CD8-positive, alpha-beta memory T cell (primary cell): ENCODE data around the gene DDX5. TPM values are rescaled to one million over a fixed set of nuclear protein-coding genes. Genes with fewer than 3 reads are reported as not detected.
"Not testable (repeated sequence)": the region's sequence is repeated elsewhere in the genome, so short reads cannot be mapped to it uniquely, and the experiment has no call there.

Experiments
- CTCF ChIA-PET: fragments of 350-600 bp; sonication (Branson Sonifier 250); formaldehyde crosslinking; loops from one replicate; lab custom pipeline; 2021; ENCODE audit warnings: antibody characterized with exemption; lab: Charles Lee
- POLR2A ChIA-PET: fragments of 350-600 bp; sonication (Branson Sonifier 250); formaldehyde crosslinking; loops from one replicate; lab custom pipeline; 2021; ENCODE audit warnings: antibody characterized with exemption; lab: Charles Lee
- DNase-seq, 5 donors: peaks; one replicate each; pipeline versions ENCODE4 v3.0.0 to v3.0.0-alpha.2; 2020 to 2022; ENCODE audit warnings: mixed read lengths in 1 of 5
- H3K27ac ChIP-seq: one replicate; pipeline ENCODE4 v1.7.0; 2013; ENCODE audit warnings: low read depth, mild to moderate bottlenecking, low read length, moderate library complexity
- H3K27me3 ChIP-seq: 2 replicates; pipeline ENCODE4 v1.7.0; 2013; ENCODE audit warnings: low read length, mild to moderate bottlenecking; ENCODE audit not compliant: insufficient read depth, poor library complexity, severe bottlenecking
- H3K36me3 ChIP-seq: 2 replicates; pipeline ENCODE4 v1.7.0; 2013; ENCODE audit warnings: mild to moderate bottlenecking, low read length, moderate library complexity; ENCODE audit not compliant: insufficient read depth
- H3K4me1 ChIP-seq: 2 replicates; pipeline ENCODE4 v1.7.0; 2013; ENCODE audit warnings: mild to moderate bottlenecking, low read length, moderate library complexity; ENCODE audit not compliant: insufficient read depth
- H3K4me3 ChIP-seq: 2 replicates; pipeline ENCODE4 v1.7.0; 2013; ENCODE audit warnings: mild to moderate bottlenecking, low read length
- H3K9me3 ChIP-seq: 2 replicates; pipeline ENCODE4 v1.7.0; 2013; ENCODE audit warnings: mild to moderate bottlenecking, low read length
- H3K27ac Mint-ChIP-seq, 8 donors: one replicate each; pipeline ENCODE4 v1.8.0; 2020 to 2021; ENCODE audit warnings: mixed read lengths in 8 of 8, mild to moderate bottlenecking in 6 of 8, inconsistent platforms in 3 of 8, moderate library complexity in 3 of 8
- H3K27me3 Mint-ChIP-seq, 2 donors: one replicate each; pipeline ENCODE4 v1.8.0; 2020 to 2021; ENCODE audit warnings: mixed read lengths in 2 of 2, mild to moderate bottlenecking in 1 of 2, moderate library complexity in 1 of 2
- H3K36me3 Mint-ChIP-seq, 3 donors: one replicate each; pipeline ENCODE4 v1.8.0; 2020 to 2021; ENCODE audit warnings: mixed read lengths in 3 of 3, inconsistent platforms in 1 of 3, mild to moderate bottlenecking in 1 of 3
- H3K4me1 Mint-ChIP-seq, 3 donors: one replicate each; pipeline ENCODE4 v1.8.0; 2020 to 2021; ENCODE audit warnings: mixed read lengths in 3 of 3, inconsistent platforms in 1 of 3, mild to moderate bottlenecking in 1 of 3
- H3K4me3 Mint-ChIP-seq, 7 donors: one replicate each; pipeline ENCODE4 v1.8.0; 2020 to 2021; ENCODE audit warnings: mixed read lengths in 7 of 7, mild to moderate bottlenecking in 6 of 7, moderate library complexity in 4 of 7, inconsistent platforms in 2 of 7
- H3K9me3 Mint-ChIP-seq, 5 donors: one replicate each; pipeline ENCODE4 v1.8.0; 2020 to 2022; ENCODE audit warnings: mixed read lengths in 5 of 5, mild to moderate bottlenecking in 3 of 5, moderate library complexity in 2 of 5, inconsistent platforms in 1 of 5
- polyA plus RNA-seq: library from polyadenylated mRNA; unstranded; fragments of 300-500 nt; fragmentation: Illumina TruSeq; gene quantifications from one replicate; pipeline ENCODE4 v1.2.3, GENCODE V29; 2021
- total RNA-seq, 2 experiments: library from RNA; stranded (reverse); gene quantifications; one replicate each; pipeline ENCODE4 v1.2.3, GENCODE V29; 2021

The DDX5 gene
- total and polyA plus RNA-seq, 3 experiments from 2014 or later: 855 to 1,275 (median 861) TPM

GRCh38 chr17:64498308-64499203 is 7.5 kb downstream of the DDX5 start:
- CTCF ChIA-PET: interaction anchor here (0.6 to 3.9 kb wide), 3 partner anchors 8 to 80 kb away, joined by 3 to 37 read pairs (median 3); partner anchors contain the start of genes CEP95 and DDX5
- H3K9me3 Mint-ChIP-seq: no peaks in the 10 kb centered on the region
- H3K27me3 ChIP-seq: no peaks in the 10 kb centered on the region
- DNase-seq: peak in 1 of 5 donors; percentile 20
- H3K27me3 Mint-ChIP-seq: peaks cover 0 to 17% of the 10 kb centered on the region in 2 donors
- POLR2A ChIA-PET: interaction anchor here (0.6 to 2.8 kb wide), 5 partner anchors 7 to 159 kb away, joined by 3 to 168 read pairs (median 4); partner anchors contain the start of genes CEP95 and DDX5
- peak overlapping the region; percentile 22 to 99 (median 98) for H3K27ac Mint-ChIP-seq
- H3K4me1 Mint-ChIP-seq: peaks cover 77 to 98% (median 97%) of the 10 kb centered on the region in 3 donors
- H3K36me3 Mint-ChIP-seq: peaks cover 28 to 82% (median 38%) of the 10 kb centered on the region in 3 donors
- peaks cover 75% of the 10 kb centered on the region for H3K4me1 ChIP-seq
- H3K9me3 ChIP-seq: no peaks in the 10 kb centered on the region
- H3K4me3 Mint-ChIP-seq: peak overlapping the region in 5 of 7 donors; percentile 3 to 100 (median 59)
- no peak overlapping the region for H3K27ac ChIP-seq
- peaks cover 51% of the 10 kb centered on the region for H3K36me3 ChIP-seq
- no peak overlapping the region for H3K4me3 ChIP-seq

DNA sequence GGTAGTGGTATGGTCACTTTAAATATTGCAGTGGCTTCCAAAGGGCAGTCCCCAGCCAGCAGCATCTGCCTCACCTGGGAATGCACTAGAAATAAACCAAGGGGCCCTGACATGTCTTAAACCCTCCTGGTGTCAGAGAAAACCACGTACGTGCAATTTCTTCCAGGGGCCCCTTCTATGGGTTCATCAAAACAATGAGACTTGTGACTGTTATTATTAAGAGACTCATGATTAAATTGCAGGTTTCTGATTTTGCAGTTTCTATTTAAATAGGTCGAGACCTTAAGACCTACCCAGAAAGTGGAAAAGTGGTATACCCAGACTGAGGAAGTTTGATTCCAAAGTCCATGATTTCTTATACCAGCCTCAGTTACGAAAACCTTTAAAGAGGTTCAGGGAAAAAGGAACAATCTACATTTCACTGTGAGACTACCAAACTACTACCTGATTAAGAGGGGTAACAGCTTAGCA is 8.5 kb downstream of the DDX5 start:
- Mint-ChIP-seq H3K4me3 (peak overlapping the region; percentile 97 to 100 (median 100)), H3K36me3 (peaks cover 20 to 76% (median 32%) of the 10 kb centered on the region in 3 donors), H3K9me3 (no peaks in the 10 kb centered on the region), H3K4me1 (peaks cover 72 to 94% (median 94%) of the 10 kb centered on the region in 3 donors), H3K27ac (peak overlapping the region; percentile 94 to 99 (median 99)), H3K27me3 (peaks cover 0 to 15% of the 10 kb centered on the region in 2 donors)
- peaks cover 42% of the 10 kb centered on the region for H3K36me3 ChIP-seq
- peak overlapping the region; percentile 76 for H3K27ac ChIP-seq
- peaks cover 70% of the 10 kb centered on the region for H3K4me1 ChIP-seq
- H3K4me3 ChIP-seq: peak overlapping the region; percentile 90
- CTCF ChIA-PET: interaction anchor here (0.6 to 3.9 kb wide), 3 partner anchors 9 to 79 kb away, joined by 3 to 37 read pairs (median 3); partner anchors contain the start of genes CEP95 and DDX5
- no peaks in the 10 kb centered on the region for H3K9me3 ChIP-seq
- POLR2A ChIA-PET: interaction anchor here (0.7 to 2.8 kb wide), 3 partner anchors 8 to 106 kb away, joined by 5 to 168 read pairs (median 10); partner anchors contain the start of genes CEP95 and DDX5
- no peak for DNase-seq
- no peaks in the 10 kb centered on the region for H3K27me3 ChIP-seq

GRCh38 chr17:64496786-64497564 is 9.1 kb downstream of the DDX5 start, which contains the start of gene POLG2:
TSS of gene POLG2 (minus strand) at chr17:64497054. CDS start at chr17:64496968, 86 bp downstream.
- H3K27me3 ChIP-seq: no peaks in the 10 kb centered on the region
- Mint-ChIP-seq H3K4me3 (peak within 1 kb of the TSS; percentile 97 to 100 (median 100)), H3K27me3 (peaks cover 0 to 15% of the 10 kb centered on the region in 2 donors), H3K36me3 (peaks cover 14 to 71% (median 27%) of the 10 kb centered on the region in 3 donors), H3K4me1 (peaks cover 69 to 90% (median 88%) of the 10 kb centered on the region in 3 donors), H3K27ac (peak within 1 kb of the TSS; percentile 94 to 99 (median 99)), H3K9me3 (no peaks in the 10 kb centered on the region)
- H3K4me1 ChIP-seq: peaks cover 65% of the 10 kb centered on the region
- ChIA-PET CTCF (interaction anchor here (0.6 to 3.9 kb wide), 6 partner anchors 9 to 152 kb away, joined by 3 to 37 read pairs (median 3); partner anchors contain the start of genes CEP95 and DDX5), POLR2A (interaction anchor here (0.5 to 2.8 kb wide), 6 partner anchors 9 to 1773 kb away, joined by 3 to 168 read pairs (median 5); partner anchors contain the start of genes CEP95 and DDX5)
- H3K9me3 ChIP-seq: no peaks in the 10 kb centered on the region
- H3K36me3 ChIP-seq: peaks cover 39% of the 10 kb centered on the region
- peak within 1 kb of the TSS; percentile 76 for H3K27ac ChIP-seq
- DNase-seq: peak; percentile 95 to 98 (median 96)
- peak within 1 kb of the TSS; percentile 90 for H3K4me3 ChIP-seq

DNA sequence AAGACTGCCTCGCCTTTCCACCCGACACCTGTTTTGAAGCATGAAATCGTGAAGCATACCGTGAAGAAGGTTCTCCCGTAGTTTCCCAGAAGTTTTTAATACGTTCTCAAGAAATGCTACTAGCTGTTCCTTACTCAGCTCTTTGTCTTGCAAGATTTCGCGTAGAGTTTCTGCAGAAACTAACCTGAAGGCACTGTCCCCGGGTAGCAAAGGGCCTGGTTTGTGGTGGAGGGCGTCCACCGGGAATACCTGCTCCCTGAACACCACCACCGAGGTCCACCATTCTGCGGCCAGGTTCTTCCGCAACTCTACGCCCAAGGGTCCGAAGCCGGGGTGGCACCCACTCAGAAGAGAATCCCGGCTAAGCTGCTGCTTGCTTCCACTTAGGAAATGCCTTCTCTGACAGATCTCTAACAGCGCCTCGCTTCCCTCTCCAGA is 9.7 kb downstream of the DDX5 start:
- H3K27ac ChIP-seq: peak overlapping the region; percentile 76
- DNase-seq: peak in 1 of 5 donors; percentile 3
- Mint-ChIP-seq H3K4me3 (peak overlapping the region; percentile 97 to 100 (median 100)), H3K9me3 (no peaks in the 10 kb centered on the region), H3K27me3 (peaks cover 0 to 15% of the 10 kb centered on the region in 2 donors), H3K4me1 (peaks cover 63 to 87% (median 82%) of the 10 kb centered on the region in 3 donors), H3K36me3 (peaks cover 9 to 70% (median 22%) of the 10 kb centered on the region in 3 donors), H3K27ac (peak overlapping the region; percentile 94 to 99 (median 99))
- no peaks in the 10 kb centered on the region for H3K27me3 ChIP-seq
- peak overlapping the region; percentile 90 for H3K4me3 ChIP-seq
- CTCF ChIA-PET: interaction anchor here (0.6 to 3.9 kb wide), 5 partner anchors 10 to 153 kb away, joined by 3 to 37 read pairs (median 3); partner anchors contain the start of genes CEP95 and DDX5
- peaks cover 37% of the 10 kb centered on the region for H3K36me3 ChIP-seq
- peaks cover 59% of the 10 kb centered on the region for H3K4me1 ChIP-seq
- H3K9me3 ChIP-seq: no peaks in the 10 kb centered on the region
- POLR2A ChIA-PET: interaction anchor here (0.5 to 2.8 kb wide), 6 partner anchors 10 to 1773 kb away, joined by 3 to 168 read pairs (median 4); partner anchors contain the start of genes CEP95, DDX5 and ICAM2

DNA sequence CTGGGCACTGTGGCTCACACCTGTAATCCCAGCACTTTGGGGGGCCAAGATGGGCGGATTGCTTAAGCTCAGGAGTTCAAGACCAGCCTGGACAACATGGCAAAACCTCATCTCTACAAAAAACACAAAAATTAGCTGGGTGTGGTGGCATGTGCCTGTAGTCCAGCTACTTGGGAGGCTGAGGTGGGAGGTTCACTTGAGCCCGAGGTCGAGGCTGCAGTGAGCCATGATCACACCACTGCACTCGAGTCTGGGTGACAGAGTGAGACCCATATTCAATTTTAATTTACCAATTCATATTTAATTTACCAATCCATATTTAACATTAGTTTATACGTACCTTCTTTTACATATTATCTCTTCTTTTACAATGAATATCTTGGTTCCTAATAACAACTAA is 10.8 kb downstream of the DDX5 start:
- peaks cover 32% of the 10 kb centered on the region for H3K36me3 ChIP-seq
- H3K36me3 Mint-ChIP-seq: peaks cover under 1 to 69% (median 12%) of the 10 kb centered on the region in 3 donors
- H3K27ac ChIP-seq: peak overlapping the region; percentile 76
- H3K9me3 ChIP-seq, H3K27me3 ChIP-seq, DNase-seq, H3K9me3 Mint-ChIP-seq: not testable (repeated sequence)
- ChIA-PET POLR2A (interaction anchor here (1.9 kb wide), 1 partner anchor 10 kb away, joined by 10 read pairs; the partner anchor contains the start of gene DDX5), CTCF (interaction anchor here (0.7 to 3.9 kb wide), 2 partner anchors 11 to 475 kb away, joined by 3 to 37 read pairs; partner anchors contain the start of genes CEP95 and DDX5)
- H3K4me1 Mint-ChIP-seq: peaks cover 56 to 79% (median 72%) of the 10 kb centered on the region in 3 donors
- H3K4me3 ChIP-seq: peak overlapping the region; percentile 90
- H3K4me1 ChIP-seq: peaks cover 50% of the 10 kb centered on the region
- H3K27me3 Mint-ChIP-seq: peaks cover 0 to 15% of the 10 kb centered on the region in 2 donors
- peak overlapping the region in 2 of 8 donors; percentile 41 to 47 for H3K27ac Mint-ChIP-seq
- H3K4me3 Mint-ChIP-seq: peak overlapping the region in 6 of 7 donors; percentile 71 to 100 (median 100)

- peak overlapping the region in 5 of 8 donors; percentile 8 to 62 (median 24) for H3K27ac Mint-ChIP-seq
- ChIA-PET POLR2A (interaction anchor here (0.6 to 1.9 kb wide), 2 partner anchors 11 to 94 kb away, joined by 7 to 10 read pairs; partner anchors contain the start of gene DDX5), CTCF (interaction anchor here (4.9 kb wide), 1 partner anchor 12 kb away, joined by 32 read pairs; the partner anchor contains the start of genes CEP95 and DDX5)
- Histone ChIP-seq H3K27ac (no peak overlapping the region), H3K27me3 (no peaks in the 10 kb centered on the region), H3K9me3 (no peaks in the 10 kb centered on the region), H3K4me1 (peaks cover 50% of the 10 kb centered on the region), H3K36me3 (peaks cover 23% of the 10 kb centered on the region), H3K4me3 (no peak overlapping the region)
- H3K4me3 Mint-ChIP-seq: peak overlapping the region in 6 of 7 donors; percentile 62 to 99 (median 74)
- H3K36me3 Mint-ChIP-seq: peaks cover 0 to 68% (median 5%) of the 10 kb centered on the region in 3 donors
- peaks cover 47 to 67% (median 60%) of the 10 kb centered on the region in 3 donors for H3K4me1 Mint-ChIP-seq
- H3K9me3 Mint-ChIP-seq: no peaks in the 10 kb centered on the region
- H3K27me3 Mint-ChIP-seq: peaks cover 0 to 12% of the 10 kb centered on the region in 2 donors
- DNase-seq: no peak
These were observed 12.0 kb downstream of the DDX5 start for GRCh38 chr17:64494121-64494520.
